Fibroblast of peridontal ligament (primary cell): ENCODE data around the gene NUDCD2.

Source experiments
- DNase-seq: peaks from one replicate; pipeline ENCODE4 v3.0.0-alpha.2; 2010; ENCODE audit errors: extremely low read depth

Gene NUDCD2, protein sequence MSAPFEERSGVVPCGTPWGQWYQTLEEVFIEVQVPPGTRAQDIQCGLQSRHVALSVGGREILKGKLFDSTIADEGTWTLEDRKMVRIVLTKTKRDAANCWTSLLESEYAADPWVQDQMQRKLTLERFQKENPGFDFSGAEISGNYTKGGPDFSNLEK

DNA sequence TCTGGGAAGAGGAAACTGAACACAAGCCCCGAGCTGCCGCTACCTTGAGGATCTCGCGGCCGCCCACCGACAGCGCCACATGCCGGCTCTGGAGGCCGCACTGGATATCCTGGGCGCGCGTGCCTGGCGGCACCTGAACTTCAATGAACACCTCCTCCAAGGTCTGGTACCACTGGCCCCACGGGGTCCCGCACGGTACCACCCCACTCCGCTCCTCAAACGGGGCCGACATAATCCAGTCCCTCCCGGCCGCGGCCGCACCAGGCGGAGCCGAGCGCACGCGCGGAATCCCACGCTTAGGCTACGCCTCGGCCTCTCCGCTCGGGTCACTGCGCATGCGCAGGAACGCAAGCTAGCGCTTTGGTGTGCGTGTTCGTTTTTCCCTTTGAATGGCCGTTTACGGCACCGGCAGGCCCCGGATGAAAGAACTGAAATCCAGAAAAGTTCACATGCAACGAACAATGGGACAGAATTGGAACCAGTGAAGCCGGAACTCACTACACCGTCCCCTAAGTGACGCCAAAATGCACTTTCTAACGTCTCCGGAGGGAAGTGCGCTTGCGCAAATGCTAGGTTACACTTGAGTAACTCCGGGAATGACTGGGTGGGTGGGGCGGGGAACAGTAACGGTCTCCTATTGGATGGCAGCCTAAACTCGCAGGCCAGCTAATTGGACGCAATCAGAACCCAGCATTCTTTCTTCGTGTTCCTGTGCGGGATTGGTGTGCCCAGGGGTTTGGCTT, at the start of gene NUDCD2:
Gene NUDCD2 (minus strand): TSS at position 284 of the 743 bp plus-strand sequence. CDS start 52 bp downstream, at position 232.
- DNase-seq, result peak; percentile 99

DNA sequence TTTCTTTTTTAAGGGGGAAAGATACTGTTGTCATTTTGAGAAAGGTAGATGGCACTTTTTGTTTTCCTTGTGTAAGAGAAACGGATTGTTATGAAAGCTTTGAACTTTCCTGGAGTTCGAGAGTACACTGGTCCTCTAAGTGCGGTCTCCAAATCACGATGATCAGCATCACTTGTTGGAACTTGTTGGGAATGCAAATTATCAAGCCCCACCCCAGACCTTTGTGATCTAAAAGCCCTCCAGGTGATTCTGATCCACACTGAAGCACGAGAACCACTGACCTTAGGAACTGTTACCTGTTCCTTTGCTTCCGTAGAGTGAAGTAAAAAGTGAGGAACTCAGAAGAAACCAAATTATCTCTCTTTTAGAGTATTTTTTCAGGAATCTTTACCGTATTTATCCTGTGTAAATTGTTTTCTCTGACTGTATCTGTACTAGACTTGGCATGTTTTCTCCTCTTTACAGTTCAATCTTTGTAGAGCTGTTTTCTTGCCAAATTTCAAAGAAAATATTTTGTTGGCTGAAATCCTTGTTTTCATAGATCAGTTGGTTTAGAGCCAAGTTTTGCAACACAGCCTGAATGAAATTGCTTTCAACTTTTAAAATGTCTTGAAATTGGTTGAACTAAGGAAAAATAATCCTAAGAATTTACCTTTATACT, 49.5 kb upstream of the NUDCD2 start:
- DNase-seq, result peak; percentile 91

DNA sequence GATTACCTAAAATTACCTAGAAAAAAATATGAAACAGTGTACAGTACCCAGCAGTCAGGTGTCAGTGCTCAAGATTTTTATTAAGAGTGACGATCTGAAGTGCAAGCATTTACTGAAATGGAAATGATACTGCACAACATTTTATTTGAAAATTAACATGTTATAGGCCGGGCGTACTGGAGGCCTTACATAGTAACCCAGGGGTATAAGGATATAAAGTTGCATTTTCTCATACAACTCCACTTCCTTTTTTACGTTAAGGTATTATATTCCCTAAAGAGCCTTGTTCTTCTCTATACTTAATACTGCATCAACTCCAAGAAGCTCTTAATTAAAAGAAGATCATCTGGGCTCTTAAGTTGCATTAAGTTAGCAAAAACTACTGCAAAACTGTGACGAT, 48.9 kb upstream of the NUDCD2 start:
- DNase-seq, result no peak

DNA sequence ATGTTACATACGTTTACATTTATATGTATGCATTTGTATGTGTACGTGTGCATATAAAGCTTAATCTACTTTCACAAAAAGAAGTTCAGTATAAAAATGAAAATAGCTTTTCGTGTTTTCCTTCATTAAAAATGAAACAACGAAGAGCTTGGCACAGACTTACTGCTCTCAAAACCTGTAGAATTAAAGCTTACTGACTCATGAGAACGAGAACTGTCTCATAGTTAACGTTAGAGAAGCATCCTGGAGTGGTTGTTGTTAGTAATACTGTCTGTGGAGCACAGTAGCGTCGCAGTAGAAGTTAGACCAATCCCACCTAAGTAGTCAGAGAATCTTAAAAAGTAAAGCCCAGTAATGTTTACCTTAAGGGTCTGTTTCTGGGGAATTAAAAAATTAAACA, 46.8 kb upstream of the NUDCD2 start:
- DNase-seq, result peak; percentile 63

DNA sequence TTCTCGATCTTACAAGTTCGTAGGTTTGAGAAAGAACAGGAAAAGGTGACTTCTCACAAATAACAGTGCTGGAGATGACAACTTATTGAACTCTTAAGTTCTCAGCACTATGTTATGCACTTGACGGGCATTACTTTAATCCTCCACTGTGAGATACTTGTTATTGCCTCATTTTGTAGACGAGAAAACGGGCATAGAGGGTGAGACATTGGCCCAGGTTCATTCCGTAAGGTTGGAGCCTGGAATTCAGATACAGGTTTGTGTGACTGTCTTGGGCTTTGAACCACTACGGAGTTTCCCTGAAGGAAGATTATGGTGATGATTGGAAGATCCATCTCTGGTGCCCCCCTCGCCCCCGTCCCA, 46.2 kb upstream of the NUDCD2 start:
- no peak for DNase-seq

DNA sequence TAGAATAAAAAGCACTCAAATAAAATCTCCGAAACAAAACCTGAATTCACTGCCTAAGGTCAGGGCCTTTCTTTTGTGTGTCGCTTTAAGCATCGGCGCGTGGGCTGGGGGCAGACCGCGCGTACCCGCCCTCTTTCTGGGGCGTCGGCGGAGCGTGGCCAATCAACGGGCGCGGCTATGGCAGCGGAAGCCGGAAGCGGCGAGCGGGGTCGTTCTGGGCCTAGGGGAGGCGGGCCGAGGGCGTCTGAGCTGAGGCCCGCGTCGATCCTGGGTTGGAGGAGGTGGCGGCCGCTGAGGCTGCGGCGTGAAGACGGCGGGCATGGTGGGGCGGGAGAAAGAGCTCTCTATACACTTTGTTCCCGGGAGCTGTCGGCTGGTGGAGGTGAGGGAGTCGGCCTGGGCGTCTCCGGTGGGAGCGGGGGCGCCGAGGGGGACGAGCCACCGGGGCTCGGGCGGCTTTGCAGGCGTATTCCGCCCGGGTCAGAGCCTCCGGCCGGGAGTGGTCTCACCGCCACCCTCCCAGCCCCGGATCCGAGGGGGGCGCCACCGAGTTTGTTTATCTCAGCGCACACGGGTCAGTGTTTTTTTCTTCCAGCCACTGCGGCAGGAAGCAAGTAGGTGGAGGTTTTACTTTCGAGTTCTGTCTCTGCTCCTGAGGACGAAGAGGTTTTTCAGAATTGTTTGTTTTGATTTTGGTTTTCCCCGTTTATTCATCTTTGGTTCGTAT, 45.6 kb upstream of the NUDCD2 start, which contains the start of gene MAT2B:
Gene MAT2B (plus strand): TSS at position 252 of the 727 bp plus-strand sequence. CDS start 68 bp downstream, at position 320.
- DNase-seq, result peak; percentile 86

DNA sequence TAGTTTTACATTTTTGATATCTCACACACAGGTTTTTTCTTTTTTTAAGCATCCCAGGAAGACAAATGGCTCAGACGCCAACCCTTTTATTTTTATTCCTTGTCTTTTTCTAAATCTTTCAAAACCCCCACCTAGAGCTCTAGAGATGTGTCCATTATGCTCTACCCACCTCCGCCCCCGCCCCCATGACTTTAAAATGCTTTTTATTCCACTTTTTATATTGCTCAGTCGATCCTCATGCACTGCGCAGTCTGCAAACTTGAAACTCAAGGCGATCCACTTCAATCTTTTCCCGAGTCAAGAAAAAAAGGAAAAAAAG, 45.1 kb upstream of the NUDCD2 start:
- no peak for DNase-seq

DNA sequence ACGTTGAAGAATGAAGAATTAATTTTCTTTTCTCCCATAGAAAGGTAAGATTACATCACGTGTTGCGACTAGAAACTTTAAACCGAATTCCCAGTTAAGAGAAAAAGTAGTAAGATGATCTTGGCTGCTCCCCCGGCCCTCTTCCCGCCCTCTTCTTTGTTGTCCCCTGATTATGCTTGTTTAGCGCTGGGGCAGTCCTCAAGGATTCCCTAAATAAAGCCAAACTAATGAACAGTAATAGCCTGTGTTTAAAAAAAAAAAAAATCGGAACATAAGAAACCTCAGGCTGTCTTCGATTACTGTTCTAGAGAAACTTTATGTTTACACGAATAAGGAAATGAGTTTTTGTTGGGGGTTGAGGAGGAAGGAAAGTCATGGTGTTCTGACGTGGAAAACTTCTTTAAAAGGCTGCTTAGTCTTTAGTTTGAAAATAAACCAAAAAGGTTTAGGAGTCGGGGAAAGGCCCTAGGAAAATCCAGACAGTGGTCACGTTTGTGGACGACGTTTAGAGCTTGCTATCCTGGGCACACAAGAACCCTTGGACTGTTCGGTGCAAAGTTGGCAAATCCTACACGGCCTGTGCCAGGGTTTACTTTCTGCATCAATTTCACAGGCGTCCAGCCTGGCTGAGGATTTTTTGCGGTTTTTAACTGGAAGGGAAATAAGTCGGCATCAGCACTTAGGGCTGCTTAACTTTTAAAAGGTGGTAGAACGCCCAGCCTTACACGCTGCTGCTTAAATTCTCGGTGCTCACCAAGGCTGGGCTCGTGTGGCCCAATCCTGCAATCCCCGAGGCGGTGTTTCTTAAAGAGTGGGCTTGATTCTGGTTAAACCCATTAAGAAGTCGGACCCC, 44.4 kb upstream of the NUDCD2 start:
- DNase-seq, result peak; percentile 83

DNA sequence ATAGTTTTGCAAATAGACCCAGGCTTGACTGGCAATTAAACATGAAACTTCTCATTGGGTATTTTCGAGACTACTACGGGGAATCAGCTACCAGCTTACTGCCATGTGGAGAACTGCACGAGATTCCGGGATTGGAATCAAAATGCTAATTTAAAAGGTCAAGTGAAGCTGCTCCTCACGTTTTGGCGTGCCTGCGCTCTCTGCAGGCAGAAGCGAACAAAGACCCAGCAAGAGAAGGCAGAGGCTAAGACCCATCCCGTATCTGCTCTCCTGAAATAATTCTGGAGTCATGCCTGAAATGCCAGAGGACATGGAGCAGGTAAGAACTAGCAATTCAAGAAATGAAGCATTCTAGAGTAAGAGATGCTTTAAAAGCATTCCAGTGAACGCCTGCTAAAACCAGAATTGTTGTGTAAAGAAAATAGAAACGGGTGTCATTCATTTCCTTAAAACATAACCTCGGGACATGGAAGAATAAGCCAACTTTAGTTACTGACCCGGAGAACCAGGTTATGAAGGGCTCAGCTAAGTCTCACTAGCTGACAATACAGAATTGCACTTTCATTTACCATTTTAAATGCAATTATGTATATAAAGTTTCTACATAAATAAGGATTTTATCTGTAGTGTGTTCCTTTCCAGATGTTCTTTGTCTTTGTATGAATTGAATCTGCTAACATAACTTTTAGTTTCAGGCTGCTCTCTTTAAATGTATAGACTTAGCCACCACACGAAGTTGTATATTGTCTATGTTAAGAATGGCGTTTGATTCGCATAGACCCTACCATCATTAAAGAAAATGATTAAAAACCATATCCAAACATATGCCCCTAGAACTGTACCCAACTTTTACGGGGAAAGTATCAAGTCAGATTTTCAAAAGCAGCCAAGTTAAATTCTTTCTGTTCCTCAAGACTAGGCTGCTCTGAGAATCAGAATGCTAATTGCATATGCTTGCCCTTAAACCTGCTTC, 43.5 kb upstream of the NUDCD2 start:
- DNase-seq, result peak; percentile 94

DNA sequence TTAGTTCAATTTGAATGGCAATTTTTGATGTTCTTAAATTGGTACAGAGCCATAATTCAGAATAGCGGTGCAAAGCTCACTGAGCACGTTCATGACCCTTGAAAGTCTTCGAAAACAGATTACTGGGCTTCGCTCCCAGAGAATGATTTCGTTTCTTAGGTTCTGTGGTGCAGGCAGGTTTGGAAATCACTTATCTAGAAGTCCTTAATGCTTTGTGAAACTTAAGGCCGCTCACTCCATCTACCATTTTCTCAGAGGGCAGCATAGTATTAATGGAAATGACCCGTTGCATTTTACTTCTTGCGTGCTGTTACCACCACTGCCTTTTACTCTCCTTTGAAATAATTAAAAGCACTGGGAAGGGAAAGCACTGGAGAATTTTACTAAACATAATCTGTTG, 42.6 kb upstream of the NUDCD2 start:
- no peak for DNase-seq

DNA sequence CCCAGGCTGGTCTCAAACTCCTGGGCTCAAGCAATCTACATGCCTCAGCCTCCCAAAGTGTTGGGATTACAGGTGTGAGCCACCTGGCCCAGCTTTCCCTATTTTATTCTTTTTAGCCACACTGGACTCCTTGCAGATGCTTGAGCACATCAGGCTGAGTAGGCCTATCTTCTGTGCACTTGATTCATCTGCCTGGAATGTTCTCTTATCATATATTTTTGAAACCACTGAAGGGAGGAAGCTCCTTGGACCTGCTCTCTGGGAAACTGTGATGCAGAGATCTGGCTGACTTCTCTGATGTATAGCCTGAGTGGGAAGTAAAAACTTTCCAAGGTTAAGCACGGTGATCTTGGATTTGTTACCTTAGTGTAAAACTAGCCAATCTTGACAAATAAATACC, 39.0 kb upstream of the NUDCD2 start:
- no peak for DNase-seq

DNA sequence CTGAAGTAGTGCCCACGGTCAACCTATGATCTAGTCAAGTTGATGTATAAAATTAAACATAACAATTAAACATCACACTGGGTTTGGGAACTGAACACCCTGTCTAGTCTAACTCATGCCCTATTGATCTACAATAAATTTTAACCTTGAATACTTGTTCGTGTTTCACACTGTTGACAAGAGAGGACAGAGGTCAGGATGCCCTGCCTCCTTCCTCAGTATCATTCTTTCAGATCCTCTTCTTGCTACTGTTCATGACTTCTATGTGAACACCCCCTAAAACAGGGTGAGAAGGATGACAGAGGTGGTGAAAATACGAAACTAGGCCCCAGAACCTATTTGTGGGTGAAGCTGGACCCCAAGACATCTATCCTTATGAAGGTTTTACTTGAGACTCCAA, 37.4 kb upstream of the NUDCD2 start:
- DNase-seq, result no peak

DNA sequence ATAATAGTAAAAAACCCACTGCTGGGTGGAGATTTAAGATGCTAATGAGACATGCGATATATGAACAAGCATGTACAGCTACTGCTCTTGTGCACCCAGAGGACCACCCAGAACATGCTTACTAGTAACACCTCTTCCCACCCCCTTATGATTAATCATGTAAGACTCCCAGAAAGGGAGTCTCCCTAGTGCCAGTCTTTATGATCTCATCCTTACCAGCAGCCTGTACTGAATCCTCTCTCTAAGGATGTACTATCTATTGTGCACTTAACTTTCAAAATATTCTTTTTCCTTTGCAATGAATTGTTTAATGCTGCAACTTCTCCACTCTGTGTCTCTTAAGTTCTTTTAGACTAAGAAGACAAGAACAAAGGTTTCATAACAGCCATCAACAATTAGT, 36.4 kb upstream of the NUDCD2 start:
- no peak for DNase-seq

DNA sequence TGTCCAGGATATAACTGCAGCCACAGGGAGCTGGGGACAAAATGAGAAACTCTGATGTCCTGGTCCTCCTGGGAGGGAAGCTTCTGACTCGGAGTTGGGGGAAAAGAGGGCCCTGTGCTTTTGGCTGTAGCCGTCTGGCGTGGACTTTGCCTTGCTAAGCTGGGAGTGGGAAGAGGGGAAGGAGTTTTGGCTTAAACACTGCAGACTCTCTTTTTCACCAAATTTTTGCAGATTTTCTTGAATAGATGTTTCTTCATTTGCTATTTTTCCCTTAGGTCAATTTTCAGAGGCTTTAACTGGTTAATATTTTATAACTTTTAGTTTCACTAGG, 29.8 kb upstream of the NUDCD2 start:
- DNase-seq, result no peak

DNA sequence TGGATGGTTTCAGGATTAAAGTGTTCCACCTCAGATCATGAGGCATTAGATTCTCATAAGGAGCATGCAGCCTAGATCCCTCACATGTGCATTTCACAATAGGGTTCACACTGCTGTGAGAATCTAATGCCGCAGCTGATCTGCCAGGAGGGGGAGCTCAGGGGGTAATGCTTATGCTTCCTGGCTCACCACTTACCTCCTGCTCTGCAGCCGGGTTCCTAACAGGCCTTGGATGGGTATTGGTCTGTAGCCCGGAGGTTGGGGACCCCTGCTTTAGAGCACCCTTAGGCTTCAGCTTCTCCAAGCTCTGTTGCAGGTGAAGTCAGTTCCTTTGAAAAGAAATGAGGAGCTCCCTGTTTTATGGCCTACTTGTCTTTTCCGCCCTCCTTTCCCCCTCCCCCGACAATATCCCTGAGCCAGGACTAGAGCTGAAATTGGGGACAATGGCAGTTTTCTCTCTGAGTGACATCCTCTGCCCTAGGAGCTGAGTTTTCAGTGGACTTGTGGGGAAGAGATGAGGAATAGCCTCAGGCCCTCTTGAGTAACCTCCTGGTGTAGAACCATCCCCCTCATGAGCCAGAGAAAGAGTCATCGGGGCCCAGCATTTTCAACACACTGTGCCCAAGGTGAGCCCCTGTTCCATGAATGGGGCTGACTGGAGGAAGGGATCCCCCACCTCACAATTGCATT, 29.3 kb upstream of the NUDCD2 start:
- no peak for DNase-seq

DNA sequence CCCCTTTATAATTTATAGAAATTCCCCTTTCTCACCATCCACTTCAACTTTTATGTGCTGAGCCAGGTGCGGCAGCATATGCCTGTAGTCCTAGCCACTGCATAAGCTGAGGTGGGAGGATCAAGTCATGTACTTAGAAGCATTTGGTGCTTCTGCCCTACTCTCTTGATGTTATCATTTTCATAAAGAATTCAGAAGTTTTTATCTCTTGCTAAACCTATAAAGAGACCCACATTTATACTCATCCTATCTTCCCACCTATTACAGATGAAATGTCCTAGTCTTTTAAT, 19.0 kb upstream of the NUDCD2 start:
- no peak for DNase-seq

DNA sequence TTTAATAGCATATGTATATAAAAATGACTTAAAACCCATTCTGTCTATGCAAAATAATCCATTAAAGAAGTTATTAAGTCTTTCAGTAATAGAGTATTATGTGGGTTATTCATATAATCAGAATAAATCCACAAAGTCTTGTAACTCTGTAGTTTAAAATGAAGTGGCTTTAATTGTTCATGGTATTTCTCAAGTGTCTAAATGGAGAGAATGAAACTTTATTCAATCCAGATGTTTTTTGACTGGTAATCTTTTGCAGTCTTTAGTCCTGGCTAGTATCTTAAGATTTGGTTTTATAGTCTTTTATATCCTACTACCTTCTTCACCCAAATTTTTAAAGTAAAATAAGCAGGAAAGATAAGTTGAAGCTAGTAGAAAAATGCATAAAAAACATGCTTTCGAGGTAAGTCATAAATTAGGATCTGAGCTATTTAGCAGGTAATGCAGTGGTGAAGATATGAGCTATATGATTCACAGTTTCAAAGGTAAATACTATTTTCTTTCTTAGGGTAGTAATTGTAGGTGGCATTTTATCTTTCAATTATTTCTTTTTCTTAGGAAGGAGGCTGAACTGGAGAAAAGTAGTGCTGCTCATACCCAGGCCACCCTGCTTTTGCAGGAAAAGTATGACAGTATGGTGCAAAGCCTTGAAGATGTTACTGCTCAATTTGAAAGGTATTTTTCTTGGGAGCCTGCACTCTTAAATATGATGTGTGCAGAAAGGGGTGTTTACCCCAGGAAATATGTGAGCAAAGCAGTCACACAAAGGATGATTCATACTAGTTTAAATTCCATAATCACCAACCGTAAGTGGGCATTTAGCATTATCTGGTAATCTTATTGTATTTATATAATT, 18.5 kb upstream of the NUDCD2 start:
- peak; percentile 64 for DNase-seq

DNA sequence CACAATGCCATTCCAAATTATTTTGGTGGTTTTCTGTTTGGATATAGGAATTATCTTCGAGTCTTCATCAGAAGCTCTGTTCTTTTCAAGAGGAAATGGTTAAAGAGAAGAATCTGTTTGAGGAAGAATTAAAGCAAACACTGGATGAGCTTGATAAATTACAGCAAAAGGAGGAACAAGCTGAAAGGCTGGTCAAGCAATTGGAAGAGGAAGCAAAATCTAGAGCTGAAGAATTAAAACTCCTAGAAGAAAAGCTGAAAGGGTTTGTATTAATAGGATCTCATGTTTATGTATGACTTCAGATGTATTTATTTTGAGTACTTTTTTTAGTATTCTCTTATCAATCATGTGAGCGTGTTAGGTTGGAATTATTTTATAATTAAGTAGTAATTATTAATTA, 15.5 kb upstream of the NUDCD2 start:
- DNase-seq, result no peak

DNA sequence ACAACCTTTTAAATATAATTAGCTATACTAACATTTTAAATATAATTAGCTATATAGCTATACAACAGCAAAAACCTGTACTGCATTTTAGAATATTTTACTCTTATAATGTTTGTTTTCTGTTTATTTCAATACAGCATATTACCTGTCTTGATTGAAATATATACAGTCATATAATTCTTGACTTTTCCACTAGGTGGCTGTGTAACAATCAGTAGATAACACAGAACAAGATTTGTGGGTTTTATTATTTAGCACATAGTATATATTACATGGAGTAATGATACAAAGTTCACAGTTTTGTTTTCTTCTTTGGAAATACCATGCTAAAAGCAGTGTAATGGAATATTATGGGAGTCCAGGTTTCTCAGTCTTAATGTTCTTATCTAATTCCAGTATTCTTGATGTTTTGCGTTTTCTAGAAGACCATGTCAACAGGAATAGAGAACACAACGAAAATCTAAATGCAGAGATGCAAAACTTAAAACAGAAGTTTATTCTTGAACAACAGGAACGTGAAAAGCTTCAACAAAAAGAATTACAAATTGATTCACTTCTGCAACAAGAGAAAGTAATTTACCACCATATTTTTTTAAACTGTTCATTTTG, 13.8 kb upstream of the NUDCD2 start:
- DNase-seq, result peak; percentile 36
